ENCODE measurements around the gene OMP.
"Not testable (repeated sequence)": the region's sequence is repeated elsewhere in the genome, so short reads cannot be mapped to it uniquely, and the experiment has no call there.

OMP gene

DNA sequence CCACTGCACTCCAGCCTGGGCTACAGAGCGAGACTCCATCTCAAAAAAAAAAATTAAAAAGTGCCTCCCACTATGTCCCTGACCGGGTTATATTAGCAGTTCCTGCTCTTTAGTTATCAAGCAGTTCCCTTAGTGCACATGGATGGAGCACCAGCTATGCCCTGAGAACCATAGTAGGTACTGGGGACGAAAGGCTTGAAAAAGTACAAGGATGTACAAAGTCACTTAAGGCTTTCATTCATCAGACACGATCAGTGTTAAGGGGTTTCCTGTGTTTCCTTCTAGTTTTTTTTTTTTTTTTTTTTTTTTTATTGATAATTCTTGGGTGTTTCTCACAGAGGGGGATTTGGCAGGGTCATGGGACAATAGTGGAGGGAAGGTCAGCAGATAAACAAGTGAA, 5.5 kb upstream of the OMP start:
- in situ Hi-C loops (cut with MboI; ENCODE audit: low pct_unique_long_range_greater_than_20kb, low sequenced_read_pairs); DNase-seq: not testable (repeated sequence)

GRCh38 chr11:77100166-77101042, 2.2 kb upstream of the OMP start:
- no peak for DNase-seq
- in situ Hi-C loops (cut with MboI; ENCODE audit: low pct_unique_long_range_greater_than_20kb, low sequenced_read_pairs), result no loop called here

- DNase-seq, result peak; percentile 75
- in situ Hi-C loops (cut with MboI; ENCODE audit: low pct_unique_long_range_greater_than_20kb, low sequenced_read_pairs), result no loop called here
These were observed 1.6 kb upstream of the OMP start for GRCh38 chr11:77101043-77101537.

DNA sequence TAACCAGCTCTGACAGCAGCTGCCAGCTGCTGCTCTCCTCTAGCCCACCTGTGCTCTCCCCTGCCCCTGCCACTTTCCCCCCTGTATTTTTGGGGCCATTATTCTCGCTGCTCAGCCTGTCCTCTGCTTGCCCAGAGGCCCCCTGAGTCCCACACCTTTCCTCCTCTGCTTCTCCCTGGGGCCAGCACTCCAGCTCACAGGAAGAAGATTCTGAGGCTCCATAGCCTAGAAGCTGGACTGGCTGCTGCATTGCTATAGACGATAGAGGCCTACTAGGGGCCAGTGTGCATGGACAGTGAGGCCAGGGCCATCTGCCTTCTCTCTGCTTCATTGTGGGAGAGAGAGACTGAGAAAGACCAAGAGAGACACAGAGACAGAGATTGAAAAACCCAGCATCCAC, 679 bp downstream of the OMP start:
- DNase-seq, result no peak
- in situ Hi-C loops (cut with MboI; ENCODE audit: low pct_unique_long_range_greater_than_20kb, low sequenced_read_pairs), result no loop called here

GRCh38 chr11:77104727-77105126, 2.1 kb downstream of the OMP start:
- no peak for DNase-seq
- in situ Hi-C loops (cut with MboI; ENCODE audit: low pct_unique_long_range_greater_than_20kb, low sequenced_read_pairs), result no loop called here

- in situ Hi-C loops (cut with MboI; ENCODE audit: low pct_unique_long_range_greater_than_20kb, low sequenced_read_pairs), result no loop called here
- no peak for DNase-seq
These were observed 3.7 kb downstream of the OMP start for GRCh38 chr11:77106321-77106720.

DNA sequence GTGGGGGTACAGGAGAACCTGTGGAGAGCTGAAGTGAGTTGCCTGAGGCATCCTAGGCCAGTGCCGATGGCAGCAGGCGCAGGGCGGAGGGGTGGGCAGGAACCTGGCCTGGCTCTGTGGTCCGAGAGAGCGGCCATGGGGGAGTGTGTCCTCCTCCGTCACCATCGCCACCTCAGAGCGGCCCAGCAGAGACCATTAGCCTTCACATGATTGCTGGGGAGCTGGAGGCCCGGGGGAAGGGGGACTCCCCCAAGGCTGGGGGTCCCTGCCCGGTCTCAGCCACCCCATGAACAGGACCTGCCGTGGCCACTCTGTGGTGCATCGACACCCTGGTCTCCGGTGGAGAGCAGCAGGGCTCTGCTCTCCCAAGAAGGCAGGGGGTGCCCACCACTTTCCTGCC, 4.1 kb downstream of the OMP start:
- in situ Hi-C loops (cut with MboI; ENCODE audit: low pct_unique_long_range_greater_than_20kb, low sequenced_read_pairs), result no loop called here

DNA sequence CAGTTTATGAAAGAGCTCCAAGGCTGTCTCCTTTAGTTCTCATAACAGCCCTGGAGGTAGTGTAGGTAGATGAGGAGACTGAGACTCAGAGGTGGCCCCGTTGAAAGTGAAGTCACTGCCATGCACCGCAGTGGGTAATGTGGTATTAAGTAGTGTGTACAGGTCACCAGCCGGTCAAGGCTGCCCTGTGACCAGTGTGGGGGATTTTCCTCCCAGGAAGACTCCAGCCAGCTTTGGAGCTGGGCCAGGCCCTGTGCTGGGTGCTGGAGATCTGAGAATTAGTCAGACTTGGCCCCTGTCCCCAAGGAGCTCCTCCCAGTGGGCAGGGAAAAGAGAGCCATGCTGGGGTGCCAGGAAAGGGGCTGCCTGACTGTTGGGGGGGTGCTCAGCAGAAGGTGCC, 5.3 kb downstream of the OMP start:
- no peak for DNase-seq
- in situ Hi-C loops (cut with MboI; ENCODE audit: low pct_unique_long_range_greater_than_20kb, low sequenced_read_pairs), result no loop called here

More for the DNA sequence above, 4.1 kb downstream of the OMP start:
- DNase-seq, result no peak

DNA sequence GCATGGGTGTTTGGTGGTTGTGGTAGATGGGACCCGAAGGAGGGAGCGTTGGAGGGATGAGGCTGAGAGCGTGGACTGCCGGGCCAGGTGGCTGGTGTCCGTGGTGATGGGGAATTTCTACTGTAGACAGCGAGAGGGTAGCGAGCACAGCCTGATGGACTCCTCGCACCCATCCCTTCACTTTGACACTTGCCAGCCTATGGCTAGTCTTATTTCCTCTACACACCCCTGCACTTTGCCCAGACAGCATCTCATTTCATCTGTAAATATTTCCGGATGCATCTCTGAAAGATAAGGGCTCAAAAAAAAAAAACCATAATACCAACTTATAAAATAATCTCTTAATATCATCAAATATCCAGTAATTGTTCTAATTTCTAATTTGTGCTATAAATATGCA, 5.8 kb downstream of the OMP start:
- DNase-seq, result no peak
- in situ Hi-C loops (cut with MboI; ENCODE audit: low pct_unique_long_range_greater_than_20kb, low sequenced_read_pairs), result no loop called here

- in situ Hi-C loops (cut with MboI; ENCODE audit: low pct_unique_long_range_greater_than_20kb, low sequenced_read_pairs), result no loop called here
- no peak for DNase-seq
These were observed 6.8 kb downstream of the OMP start for GRCh38 chr11:77109236-77110019.

GRCh38 chr11:77110836-77111235, 8.2 kb downstream of the OMP start:
- in situ Hi-C loops (cut with MboI; ENCODE audit: low pct_unique_long_range_greater_than_20kb, low sequenced_read_pairs), result no loop called here
- no peak for DNase-seq

- DNase-seq, result no peak
- in situ Hi-C loops (cut with MboI; ENCODE audit: low pct_unique_long_range_greater_than_20kb, low sequenced_read_pairs), result no loop called here
These were observed 8.6 kb downstream of the OMP start for GRCh38 chr11:77111277-77111676.

GRCh38 chr11:77111946-77112345, 9.3 kb downstream of the OMP start:
- no peak for DNase-seq
- in situ Hi-C loops (cut with MboI; ENCODE audit: low pct_unique_long_range_greater_than_20kb, low sequenced_read_pairs), result no loop called here

GRCh38 chr11:77112641-77113381, 10.2 kb downstream of the OMP start:
- DNase-seq, result no peak
- in situ Hi-C loops (cut with MboI; ENCODE audit: low pct_unique_long_range_greater_than_20kb, low sequenced_read_pairs), result no loop called here

DNA sequence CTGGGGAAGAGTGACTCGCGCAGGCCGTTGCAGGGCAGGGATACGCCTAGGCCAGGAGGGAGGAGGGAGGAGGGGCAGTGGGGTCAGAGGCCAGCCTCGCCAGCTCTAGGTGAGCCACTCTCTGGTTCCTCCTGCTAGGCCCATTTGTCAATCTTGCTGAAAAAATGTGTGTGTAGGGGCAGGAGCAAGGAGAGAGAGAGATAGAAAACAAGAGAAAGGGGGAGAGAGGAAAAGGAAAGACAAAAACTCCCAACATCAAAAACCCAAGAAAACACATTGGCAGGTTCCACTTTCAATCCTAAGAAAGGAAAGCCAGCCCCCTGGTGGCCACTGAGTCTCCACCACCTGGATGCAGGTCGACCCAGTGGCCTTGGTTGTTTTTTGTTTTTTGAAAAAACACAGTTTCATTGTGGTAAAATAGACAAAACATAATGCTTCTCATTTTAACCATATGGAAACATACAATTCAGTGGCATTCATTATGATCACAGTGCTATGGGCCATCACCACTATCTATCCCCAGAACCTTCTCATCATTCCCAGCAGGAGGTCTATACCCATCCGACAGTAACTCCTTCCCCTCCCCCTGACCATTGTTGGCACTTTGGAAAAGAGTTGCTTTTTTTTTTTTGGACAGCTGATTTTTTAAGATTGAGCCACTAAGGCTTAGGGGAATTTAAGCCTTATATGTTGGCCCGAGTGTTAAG, 10.9 kb downstream of the OMP start:
- peak; percentile 47 for DNase-seq
- in situ Hi-C loops (cut with MboI; ENCODE audit: low pct_unique_long_range_greater_than_20kb, low sequenced_read_pairs), result no loop called here

GRCh38 chr11:77114089-77114463, 11.4 kb downstream of the OMP start:
- in situ Hi-C loops (cut with MboI; ENCODE audit: low pct_unique_long_range_greater_than_20kb, low sequenced_read_pairs), result no loop called here
- DNase-seq, result no peak

GRCh38 chr11:77115181-77115611, 12.6 kb downstream of the OMP start:
- no peak for DNase-seq
- in situ Hi-C loops (cut with MboI; ENCODE audit: low pct_unique_long_range_greater_than_20kb, low sequenced_read_pairs), result no loop called here

DNA sequence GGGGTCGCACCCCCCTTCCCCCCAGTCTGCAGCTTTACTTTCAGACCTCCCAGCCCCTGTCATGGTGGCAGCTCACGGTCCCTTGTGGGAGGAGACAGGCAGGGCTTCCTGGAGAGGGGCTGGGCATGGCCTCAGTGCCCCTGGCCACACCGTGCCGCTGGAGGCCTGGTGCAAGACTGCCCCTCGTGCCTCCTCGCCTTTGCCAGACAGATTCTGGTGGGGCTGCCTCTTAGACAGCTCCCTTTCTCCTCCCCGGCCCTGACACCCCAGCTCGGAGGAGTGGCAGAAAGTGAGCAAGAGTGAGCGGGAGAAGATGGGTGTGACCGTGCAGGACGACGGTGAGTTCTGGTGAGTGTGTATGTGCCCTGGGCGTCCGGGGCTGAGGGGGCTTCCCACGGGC, 13.3 kb downstream of the OMP start:
- no peak for DNase-seq
- in situ Hi-C loops (cut with MboI; ENCODE audit: low pct_unique_long_range_greater_than_20kb, low sequenced_read_pairs), result no loop called here

- in situ Hi-C loops (cut with MboI; ENCODE audit: low pct_unique_long_range_greater_than_20kb, low sequenced_read_pairs), result no loop called here
- DNase-seq, result no peak
These were observed 14.9 kb downstream of the OMP start for GRCh38 chr11:77117492-77117891.

Data from KBM-7 (cell line).